Omental fat pad (tissue), 4 donors: Measurements from ENCODE around the gene FNBP1. TPM values are rescaled to one million over a fixed set of nuclear protein-coding genes. Genes with fewer than 3 reads are reported as not detected.

ENCODE experiments used
- ATAC-seq: fragments of 150-250 bp; one replicate; pipeline ENCODE4 v1.9.1; 2016; ENCODE audit warnings: mild to moderate bottlenecking, moderate library complexity; ENCODE audit not compliant: low FRiP score
- DNase-seq: peaks from one replicate; pipeline ENCODE4 v3.0.0-alpha.2; 2019; ENCODE audit warnings: low spot score
- total RNA-seq, 4 donors: library from RNA; depleted of rRNA; stranded (reverse); fragments of >200 nt; gene quantifications; one replicate each; pipeline ENCODE4 v1.1.0, GENCODE V29; 2016
- TF ChIP-seq, protein P1 (sequence below), 3 donors: fragments of 450-650 bp; IDR thresholded peaks; one replicate each; pipeline ENCODE4 v1.5.1; 2016 to 2017; ENCODE audit warnings: antibody characterized with exemption in 3 of 3, mild to moderate bottlenecking in 3 of 3, moderate library complexity in 2 of 3

FNBP1 gene
- total RNA-seq, 4 donors from 2014 or later = 38.7 to 53.4 (median 45.9) TPM

DNA sequence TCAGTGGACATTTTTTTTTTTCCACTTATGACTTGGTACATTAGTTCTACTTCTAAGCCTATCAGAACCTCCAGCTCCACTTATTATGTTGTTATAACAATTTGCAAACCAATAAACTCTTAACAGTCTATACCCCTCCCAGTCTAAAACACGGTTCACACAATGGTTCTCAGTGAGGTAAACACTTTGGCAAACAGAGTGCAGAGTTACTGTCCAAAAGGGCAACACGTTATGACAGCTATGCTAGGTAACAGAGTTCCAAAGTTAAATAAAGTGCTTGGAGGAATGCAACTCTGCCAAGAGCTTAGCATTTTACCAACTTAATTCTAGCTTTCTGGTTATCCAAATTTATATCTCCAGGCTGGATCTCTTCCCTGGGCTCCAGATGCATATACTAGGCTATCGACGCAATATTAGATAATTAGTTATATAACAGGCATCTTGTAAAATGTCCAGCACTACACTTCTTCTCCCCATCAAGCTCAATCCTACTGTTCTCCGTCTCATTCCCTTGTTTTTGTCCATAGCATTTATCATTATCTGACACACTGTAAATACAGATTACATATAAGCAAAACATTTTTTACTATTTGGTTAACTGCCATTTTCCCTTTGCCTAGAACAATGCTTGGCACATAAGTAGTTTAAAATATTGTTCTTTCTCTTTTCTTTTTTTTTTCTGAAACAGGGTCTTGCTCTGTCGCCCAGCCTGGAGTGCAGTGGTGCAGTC, 14.3 kb downstream of the FNBP1 start:
- TF ChIP-seq, protein P1, sequence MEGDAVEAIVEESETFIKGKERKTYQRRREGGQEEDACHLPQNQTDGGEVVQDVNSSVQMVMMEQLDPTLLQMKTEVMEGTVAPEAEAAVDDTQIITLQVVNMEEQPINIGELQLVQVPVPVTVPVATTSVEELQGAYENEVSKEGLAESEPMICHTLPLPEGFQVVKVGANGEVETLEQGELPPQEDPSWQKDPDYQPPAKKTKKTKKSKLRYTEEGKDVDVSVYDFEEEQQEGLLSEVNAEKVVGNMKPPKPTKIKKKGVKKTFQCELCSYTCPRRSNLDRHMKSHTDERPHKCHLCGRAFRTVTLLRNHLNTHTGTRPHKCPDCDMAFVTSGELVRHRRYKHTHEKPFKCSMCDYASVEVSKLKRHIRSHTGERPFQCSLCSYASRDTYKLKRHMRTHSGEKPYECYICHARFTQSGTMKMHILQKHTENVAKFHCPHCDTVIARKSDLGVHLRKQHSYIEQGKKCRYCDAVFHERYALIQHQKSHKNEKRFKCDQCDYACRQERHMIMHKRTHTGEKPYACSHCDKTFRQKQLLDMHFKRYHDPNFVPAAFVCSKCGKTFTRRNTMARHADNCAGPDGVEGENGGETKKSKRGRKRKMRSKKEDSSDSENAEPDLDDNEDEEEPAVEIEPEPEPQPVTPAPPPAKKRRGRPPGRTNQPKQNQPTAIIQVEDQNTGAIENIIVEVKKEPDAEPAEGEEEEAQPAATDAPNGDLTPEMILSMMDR (IDR thresholded peaks at IDR 0.05) = no peak
- no peak for DNase-seq
- no peak for ATAC-seq

DNA sequence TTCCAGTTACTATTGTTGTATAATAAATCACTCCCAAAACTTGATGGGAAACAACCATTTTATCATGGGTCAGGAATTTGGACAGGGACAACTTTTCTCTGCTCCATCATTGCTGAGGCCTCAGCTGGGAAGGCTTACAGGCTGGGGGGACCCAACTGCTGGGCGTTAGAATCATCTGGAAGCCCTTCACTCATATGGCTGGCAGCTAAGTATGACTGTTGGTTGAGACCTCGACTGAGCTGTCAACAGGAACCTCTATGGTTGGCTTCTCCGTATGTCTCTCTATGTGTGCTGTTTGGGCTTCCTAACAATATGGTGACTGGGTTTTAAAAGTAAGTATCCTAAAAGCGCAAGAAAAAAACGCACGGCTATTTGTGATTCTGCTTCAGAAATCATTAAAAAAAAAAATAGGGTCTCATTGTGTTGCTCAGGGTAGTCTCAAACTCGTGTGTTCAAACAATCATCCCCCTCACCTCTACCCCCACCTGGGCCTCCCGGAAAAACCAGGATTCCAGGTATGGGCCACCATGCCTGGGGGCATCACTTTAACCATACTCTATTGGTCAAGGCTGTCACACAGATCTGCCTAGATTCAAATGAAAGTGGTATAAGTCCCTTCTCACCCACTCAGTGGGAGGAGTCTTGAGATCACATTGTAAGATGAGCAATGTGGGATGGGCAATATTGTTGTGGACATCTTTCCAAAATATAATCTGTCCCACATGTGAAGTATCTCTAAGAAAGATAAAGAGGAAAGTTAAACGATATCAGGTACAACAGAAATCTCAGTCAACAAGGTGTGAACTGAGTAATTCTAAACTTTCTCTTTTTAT, 15.2 kb downstream of the FNBP1 start:
- TF ChIP-seq, protein P1 (IDR thresholded peaks at IDR 0.05) = no peak
- no peak for ATAC-seq
- DNase-seq = no peak

DNA sequence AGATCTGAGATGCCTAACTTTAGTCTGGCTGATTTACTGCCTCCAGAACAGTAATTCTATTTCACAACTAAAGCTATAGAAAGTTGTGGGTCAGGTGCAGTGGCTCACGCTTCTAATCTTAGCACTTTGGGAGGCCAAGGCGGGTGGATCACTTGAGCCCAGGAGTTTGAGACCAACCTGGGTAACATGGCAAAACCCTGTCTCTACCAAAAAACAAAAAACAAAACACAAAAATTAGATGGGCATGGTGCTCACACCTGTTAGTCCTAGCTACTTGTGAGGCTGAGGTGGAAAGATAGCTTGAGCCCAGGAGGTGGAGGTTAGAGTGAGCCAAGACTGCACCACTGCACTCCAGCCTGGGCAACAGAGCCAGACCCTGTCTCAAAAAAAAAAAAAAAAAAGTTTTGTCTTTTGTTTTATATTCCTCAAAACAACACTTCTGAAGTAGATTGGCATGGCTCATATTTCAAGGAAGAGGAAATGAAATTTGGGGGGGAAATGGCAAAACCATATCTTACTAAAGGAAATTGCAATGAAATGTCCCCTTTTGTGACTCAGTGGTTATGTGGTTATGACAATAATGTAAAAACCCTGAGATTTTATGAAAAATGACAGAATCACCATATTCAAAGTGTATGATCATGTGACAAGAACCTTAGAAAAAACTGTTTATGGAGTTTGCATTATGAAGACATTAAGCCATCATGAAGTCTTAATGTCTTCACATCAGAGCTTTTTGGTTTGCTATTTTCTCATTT, 16.2 kb downstream of the FNBP1 start:
- no peak for ATAC-seq
- DNase-seq = no peak
- TF ChIP-seq, protein P1 (IDR thresholded peaks at IDR 0.05) = no peak

DNA sequence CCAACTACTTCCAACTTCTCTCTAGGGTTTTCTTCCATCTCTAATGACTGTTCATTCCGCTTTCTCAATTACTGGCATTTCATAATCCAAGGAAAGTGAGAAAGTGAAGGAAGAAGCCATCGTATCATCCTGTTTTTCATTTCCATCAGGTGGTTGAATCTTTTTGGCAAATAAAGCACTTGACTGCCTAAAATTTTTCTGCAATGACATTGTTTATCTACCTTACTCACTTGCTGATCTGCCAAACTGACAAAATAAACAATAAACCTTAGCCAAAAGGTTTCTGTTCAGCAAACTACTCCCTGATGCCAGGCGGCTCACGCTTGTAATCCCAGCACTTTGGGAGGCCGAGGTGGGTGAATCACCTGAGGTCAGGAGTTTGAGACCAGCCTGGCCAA, 18.4 kb downstream of the FNBP1 start:
- TF ChIP-seq, protein P1 (IDR thresholded peaks at IDR 0.05) = no peak
- ATAC-seq = no peak
- no peak for DNase-seq

DNA sequence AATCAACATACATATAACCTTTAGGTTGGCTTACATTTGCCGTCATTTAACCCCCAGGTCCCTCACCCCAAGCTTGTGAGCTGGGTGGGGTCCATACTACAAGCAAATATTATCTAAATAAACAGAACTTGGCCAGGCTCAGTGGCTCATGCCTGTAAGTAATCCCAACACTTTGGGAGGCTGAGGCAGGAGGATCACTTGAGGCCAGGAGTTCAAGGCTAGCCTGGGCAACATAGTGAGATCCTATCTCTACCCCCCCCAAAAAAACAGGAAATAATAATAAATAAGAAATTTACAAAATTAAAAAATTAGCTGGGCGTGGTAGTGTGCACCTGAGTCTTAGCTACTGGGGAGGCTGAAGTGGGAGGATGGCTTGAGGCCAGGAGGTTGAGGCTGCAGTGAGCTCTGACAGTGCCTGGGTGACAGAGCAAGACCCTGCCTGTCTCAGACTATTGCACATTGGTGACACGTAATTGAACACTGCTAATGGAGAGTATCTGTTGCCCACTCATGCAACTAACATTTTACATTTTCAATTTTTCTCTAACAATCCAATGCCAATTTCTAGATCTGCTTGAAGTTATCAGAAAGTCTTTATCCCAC, 18.9 kb downstream of the FNBP1 start:
- ATAC-seq = no peak
- DNase-seq = no peak
- TF ChIP-seq, protein P1 (IDR thresholded peaks at IDR 0.05) = no peak

DNA sequence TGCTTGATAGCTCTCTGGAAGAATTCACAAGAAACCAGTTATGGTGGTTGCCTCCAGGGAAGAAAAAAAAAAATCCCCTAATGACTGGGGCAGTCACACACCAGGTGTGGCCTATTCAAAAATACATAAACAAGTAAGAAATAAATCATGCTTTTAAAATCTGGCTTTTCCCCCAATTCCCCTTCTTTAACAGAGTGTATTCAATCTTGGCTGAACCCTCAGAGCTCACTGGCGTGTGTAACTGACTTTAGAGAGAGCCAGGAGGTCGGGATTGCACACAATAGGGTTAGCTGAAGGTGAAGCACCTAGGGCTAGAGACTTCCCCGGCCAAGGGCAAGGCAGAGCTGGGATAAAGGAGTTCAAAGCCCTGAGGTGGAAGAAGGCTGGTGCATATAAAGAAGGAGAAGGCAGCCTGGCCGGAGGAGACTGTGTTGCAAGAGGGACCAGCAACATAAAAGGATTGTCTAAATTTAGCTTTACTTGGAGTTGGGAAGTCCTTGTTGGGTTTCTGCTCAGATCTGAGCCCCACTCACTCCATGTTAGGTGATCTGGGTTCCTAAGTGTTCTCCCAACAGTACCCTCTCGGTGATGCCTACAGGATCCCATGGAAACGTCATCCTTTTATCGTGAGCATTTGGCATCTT, 19.7 kb downstream of the FNBP1 start:
- no peak for DNase-seq
- TF ChIP-seq, protein P1 (IDR thresholded peaks at IDR 0.05) = no peak
- no peak for ATAC-seq
